CD4-positive, alpha-beta memory T cell (primary cell): ENCODE results near the gene GRHL1. TPM values are rescaled to one million over a fixed set of nuclear protein-coding genes. Genes with fewer than 3 reads are reported as not detected.
A peak's percentile ranks its signal among the peaks of the same experiment; 100 is the strongest.

Experiments
- CTCF ChIA-PET: fragments of 350-600 bp; sonication (Branson Sonifier 250); formaldehyde crosslinking; loops from one replicate; lab custom pipeline; 2021; ENCODE audit warnings: inconsistent platforms; ENCODE audit not compliant: partially characterized antibody; lab: Charles Lee
- POLR2A ChIA-PET: fragments of 350-600 bp; sonication (Branson Sonifier 250); formaldehyde crosslinking; loops from one replicate; lab custom pipeline; 2021; ENCODE audit not compliant: partially characterized antibody; lab: Charles Lee
- DNase-seq, 5 donors: peaks; one replicate each; pipeline versions ENCODE4 v3.0.0 to v3.0.0-alpha.2; 2020 to 2022; ENCODE audit warnings: mixed read lengths in 1 of 5
- H3K27ac ChIP-seq: one replicate; pipeline ENCODE4 v1.7.0; 2013; ENCODE audit warnings: low read depth, low read length
- H3K27me3 ChIP-seq: 2 replicates; pipeline ENCODE4 v1.7.0; 2013; ENCODE audit warnings: mild to moderate bottlenecking, low read length, moderate library complexity; ENCODE audit not compliant: insufficient read depth
- H3K36me3 ChIP-seq: 2 replicates; pipeline ENCODE4 v1.7.0; 2013; ENCODE audit warnings: mild to moderate bottlenecking, low read length, moderate library complexity; ENCODE audit not compliant: insufficient read depth
- H3K4me1 ChIP-seq: 2 replicates; pipeline ENCODE4 v1.7.0; 2013; ENCODE audit warnings: mild to moderate bottlenecking, low read length, moderate library complexity; ENCODE audit not compliant: insufficient read depth
- H3K4me3 ChIP-seq, 2 donors: one replicate each; pipeline ENCODE4 v1.7.0; 2013; ENCODE audit warnings: low read length in 2 of 2, mild to moderate bottlenecking in 1 of 2
- H3K9me3 ChIP-seq, 2 donors: one replicate each; pipeline ENCODE4 v1.7.0; 2013; ENCODE audit warnings: low read length in 2 of 2, control low read depth in 1 of 2; ENCODE audit not compliant: control insufficient read depth in 1 of 2
- H3K27ac Mint-ChIP-seq, 7 donors: one replicate each; pipeline ENCODE4 v1.8.0; 2020 to 2021; ENCODE audit warnings: mixed read lengths in 7 of 7, mild to moderate bottlenecking in 6 of 7, inconsistent platforms in 3 of 7, moderate library complexity in 3 of 7
- H3K27me3 Mint-ChIP-seq, 2 donors: one replicate each; pipeline ENCODE4 v1.8.0; 2020 to 2021; ENCODE audit warnings: mixed read lengths in 2 of 2
- H3K36me3 Mint-ChIP-seq, 2 donors: one replicate each; pipeline ENCODE4 v1.8.0; 2020 to 2021; ENCODE audit warnings: mixed read lengths in 2 of 2, inconsistent platforms in 1 of 2, mild to moderate bottlenecking in 1 of 2
- H3K4me1 Mint-ChIP-seq, 4 donors: one replicate each; pipeline ENCODE4 v1.8.0; 2020 to 2021; ENCODE audit warnings: mixed read lengths in 4 of 4, mild to moderate bottlenecking in 1 of 4
- H3K4me3 Mint-ChIP-seq, 8 donors: one replicate each; pipeline ENCODE4 v1.8.0; 2020 to 2021; ENCODE audit warnings: mixed read lengths in 8 of 8, mild to moderate bottlenecking in 7 of 8, moderate library complexity in 6 of 8, inconsistent platforms in 3 of 8
- H3K9me3 Mint-ChIP-seq, 8 donors: one replicate each; pipeline ENCODE4 v1.8.0; 2020 to 2021; ENCODE audit warnings: mixed read lengths in 8 of 8, mild to moderate bottlenecking in 5 of 8, inconsistent platforms in 3 of 8, moderate library complexity in 1 of 8
- intact Hi-C: fragments of 100-400 bp; cut with micrococcal nuclease; formaldehyde crosslinking; loops from one replicate; pipeline ENCODE4 v1.15.1; 2023
- polyA plus RNA-seq, 2 donors: library from polyadenylated mRNA; unstranded; fragments of 300-500 nt; fragmentation: Illumina TruSeq; gene quantifications; one replicate each; pipeline ENCODE4 v1.2.3, GENCODE V29; 2021
- total RNA-seq, 2 experiments: library from RNA; stranded (reverse); gene quantifications; one replicate each; pipeline ENCODE4 v1.2.3, GENCODE V29; 2021

Gene GRHL1
- total RNA-seq (under 1 TPM; 0.33 to 0.49 TPM), polyA plus RNA-seq (under 1 TPM; 0.14 to 0.33 TPM)

DNA sequence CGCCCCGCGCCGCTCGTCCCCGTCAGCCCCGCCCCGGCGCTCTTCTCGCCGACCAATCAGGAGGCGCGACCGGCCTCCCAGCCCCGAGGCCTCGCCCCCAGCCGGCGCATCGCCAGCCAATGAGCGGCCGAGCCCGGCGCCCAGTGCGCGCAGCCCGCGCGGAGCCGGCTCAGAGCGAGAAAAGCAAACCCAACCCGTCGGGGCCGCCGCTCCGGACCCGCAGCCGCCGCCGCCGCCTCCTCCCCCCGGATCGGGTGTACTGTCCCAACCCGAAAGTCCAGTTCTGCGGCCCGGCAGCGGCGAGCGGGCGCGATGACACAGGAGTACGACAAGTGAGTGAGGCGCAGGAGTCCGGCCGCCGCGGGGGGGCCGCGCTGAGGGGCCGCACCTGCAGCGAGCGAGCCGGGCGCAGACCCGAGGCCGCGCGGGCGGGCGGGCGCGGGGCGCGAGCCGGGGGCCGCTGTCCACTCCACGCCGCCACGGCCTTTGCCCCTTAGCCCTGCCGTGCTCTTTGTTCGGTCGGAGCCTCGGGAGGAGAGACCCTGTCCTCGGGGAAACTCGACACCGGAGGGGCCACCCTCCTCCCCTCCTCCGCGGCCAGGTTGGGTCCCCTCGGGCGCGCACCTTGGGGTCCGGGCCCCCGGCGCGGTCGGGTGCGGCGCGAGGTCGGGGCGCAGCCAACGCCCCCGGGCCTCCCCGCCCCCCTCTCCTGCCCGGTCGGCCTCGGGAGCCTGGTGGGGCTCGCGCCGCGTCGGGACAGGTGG is at the start of gene GRHL1:
Gene GRHL1, plus strand, starts transcription at position 172 of the 764 bp plus-strand sequence. Its CDS starts 141 bp downstream, at position 313.
- Mint-ChIP-seq H3K4me3 (peak within 1 kb of the TSS; percentile 80 to 91 (median 88)), H3K27me3 (peaks cover 7 to 15% of the 10 kb centered on the region in 2 donors), H3K27ac (peak within 1 kb of the TSS; percentile 15 to 73 (median 61)), H3K9me3 (peaks cover 0 to 4% (median 0%) of the 10 kb centered on the region in 8 donors), H3K4me1 (peaks cover 0 to 5% (median 4%) of the 10 kb centered on the region in 4 donors), H3K36me3 (no peaks in the 10 kb centered on the region)
- H3K4me1 ChIP-seq = peaks cover 13% of the 10 kb centered on the region
- H3K4me3 ChIP-seq = peak within 1 kb of the TSS in 1 of 2 donors; percentile 58
- POLR2A ChIA-PET = interaction anchor here (1.3 kb wide), 1 partner anchor 108 kb away, joined by 5 read pairs; the partner anchor contains the start of gene TAF1B
- H3K36me3 ChIP-seq = no peaks in the 10 kb centered on the region
- intact Hi-C loops = loop anchor here (1.0 to 5.0 kb wide), 5 partner anchors 93 to 1391 kb away; partner anchors contain the start of genes ADAM17, ODC1, ROCK2 and TAF1B
- DNase-seq = peak; percentile 85 to 92 (median 91)
- no peaks in the 10 kb centered on the region for H3K27me3 ChIP-seq
- CTCF ChIA-PET = interaction anchor here (1.3 kb wide), 1 partner anchor 33 kb away, joined by 3 read pairs; no protein-coding TSS in a partner anchor
- H3K9me3 ChIP-seq = no peaks in the 10 kb centered on the region
- peak within 1 kb of the TSS; percentile 51 for H3K27ac ChIP-seq

GRCh38 chr2:9905413-9905812 is 46.1 kb upstream of the GRHL1 start:
- Mint-ChIP-seq H3K4me3 (no peak overlapping the region), H3K36me3 (peaks cover 12 to 32% of the 10 kb centered on the region in 2 donors), H3K9me3 (peaks cover 0 to 2% (median 0%) of the 10 kb centered on the region in 8 donors), H3K4me1 (peaks cover 0 to 5% (median 4%) of the 10 kb centered on the region in 4 donors), H3K27me3 (no peaks in the 10 kb centered on the region), H3K27ac (no peak overlapping the region)
- H3K4me3 ChIP-seq = no peak overlapping the region
- intact Hi-C loops = no loop called here
- H3K27ac ChIP-seq = no peak overlapping the region
- ChIA-PET POLR2A (no interaction called here), CTCF (no interaction called here)
- no peaks in the 10 kb centered on the region for H3K4me1 ChIP-seq
- no peaks in the 10 kb centered on the region for H3K36me3 ChIP-seq
- no peaks in the 10 kb centered on the region for H3K27me3 ChIP-seq
- no peak for DNase-seq
- no peaks in the 10 kb centered on the region for H3K9me3 ChIP-seq

DNA sequence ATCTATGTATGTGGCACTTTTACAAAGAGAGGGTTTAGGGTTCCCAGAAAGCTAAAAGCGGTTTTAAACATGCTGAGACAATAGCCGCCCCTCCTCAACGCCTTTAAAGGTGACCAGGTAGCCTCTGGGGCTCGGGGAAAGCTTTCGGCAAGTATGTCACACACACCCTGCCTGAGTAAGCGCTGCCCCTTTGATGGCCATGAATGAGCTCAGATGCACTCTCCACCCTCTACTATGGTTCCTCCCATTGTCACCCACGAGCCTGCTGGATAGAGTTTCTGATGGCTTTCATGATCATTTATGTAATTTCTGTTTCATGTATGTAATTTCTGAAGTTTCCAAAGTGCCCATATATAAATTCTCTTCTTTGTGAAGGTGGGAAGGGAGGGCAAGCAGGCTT is 44.1 kb upstream of the GRHL1 start:
- POLR2A ChIA-PET = no interaction called here
- no peak overlapping the region for H3K4me3 Mint-ChIP-seq
- no peak overlapping the region for H3K27ac ChIP-seq
- H3K36me3 ChIP-seq = peaks cover 10% of the 10 kb centered on the region
- peaks cover 0 to 2% (median 0%) of the 10 kb centered on the region in 8 donors for H3K9me3 Mint-ChIP-seq
- peaks cover 23 to 47% of the 10 kb centered on the region in 2 donors for H3K36me3 Mint-ChIP-seq
- no peaks in the 10 kb centered on the region for H3K27me3 ChIP-seq
- no peaks in the 10 kb centered on the region for H3K9me3 ChIP-seq
- H3K4me1 Mint-ChIP-seq = peaks cover 0 to 5% (median 2%) of the 10 kb centered on the region in 4 donors
- no peak overlapping the region for H3K27ac Mint-ChIP-seq
- H3K4me3 ChIP-seq = no peak overlapping the region
- H3K27me3 Mint-ChIP-seq = no peaks in the 10 kb centered on the region
- intact Hi-C loops = no loop called here
- CTCF ChIA-PET = no interaction called here
- no peaks in the 10 kb centered on the region for H3K4me1 ChIP-seq
- DNase-seq = no peak

GRCh38 chr2:9908639-9909038 is 42.9 kb upstream of the GRHL1 start:
- ChIA-PET POLR2A (no interaction called here), CTCF (no interaction called here)
- H3K9me3 Mint-ChIP-seq = peaks cover 0 to 2% (median 0%) of the 10 kb centered on the region in 8 donors

GRCh38 chr2:9909106-9909505 is 42.4 kb upstream of the GRHL1 start:
- intact Hi-C loops = no loop called here
- no peaks in the 10 kb centered on the region for H3K27me3 Mint-ChIP-seq
- no peak overlapping the region for H3K4me3 Mint-ChIP-seq
- H3K9me3 Mint-ChIP-seq = peaks cover 0 to 2% (median 0%) of the 10 kb centered on the region in 8 donors
- POLR2A ChIA-PET = no interaction called here
- Histone ChIP-seq H3K27me3 (no peaks in the 10 kb centered on the region), H3K27ac (no peak overlapping the region), H3K9me3 (no peaks in the 10 kb centered on the region), H3K4me1 (no peaks in the 10 kb centered on the region), H3K36me3 (peaks cover 10% of the 10 kb centered on the region), H3K4me3 (no peak overlapping the region)
- peaks cover 34 to 61% of the 10 kb centered on the region in 2 donors for H3K36me3 Mint-ChIP-seq
- CTCF ChIA-PET = no interaction called here
- H3K27ac Mint-ChIP-seq = peak overlapping the region in 2 of 7 donors; percentile 1 to 11
- DNase-seq = no peak
- peaks cover 0 to 3% (median under 1%) of the 10 kb centered on the region in 4 donors for H3K4me1 Mint-ChIP-seq

More at GRCh38 chr2:9908639-9909038, 42.9 kb upstream of the GRHL1 start:
- intact Hi-C loops = no loop called here
- no peak for DNase-seq
- Histone ChIP-seq H3K4me1 (no peaks in the 10 kb centered on the region), H3K27ac (no peak overlapping the region), H3K27me3 (no peaks in the 10 kb centered on the region), H3K9me3 (no peaks in the 10 kb centered on the region), H3K4me3 (no peak overlapping the region), H3K36me3 (peaks cover 10% of the 10 kb centered on the region)
- Mint-ChIP-seq H3K4me3 (no peak overlapping the region), H3K4me1 (peaks cover 0 to 5% (median under 1%) of the 10 kb centered on the region in 4 donors), H3K27me3 (no peaks in the 10 kb centered on the region), H3K27ac (no peak overlapping the region), H3K36me3 (peaks cover 32 to 59% of the 10 kb centered on the region in 2 donors)

- DNase-seq = no peak
Observed at GRCh38 chr2:9910699-9911098, 40.8 kb upstream of the GRHL1 start.

DNA sequence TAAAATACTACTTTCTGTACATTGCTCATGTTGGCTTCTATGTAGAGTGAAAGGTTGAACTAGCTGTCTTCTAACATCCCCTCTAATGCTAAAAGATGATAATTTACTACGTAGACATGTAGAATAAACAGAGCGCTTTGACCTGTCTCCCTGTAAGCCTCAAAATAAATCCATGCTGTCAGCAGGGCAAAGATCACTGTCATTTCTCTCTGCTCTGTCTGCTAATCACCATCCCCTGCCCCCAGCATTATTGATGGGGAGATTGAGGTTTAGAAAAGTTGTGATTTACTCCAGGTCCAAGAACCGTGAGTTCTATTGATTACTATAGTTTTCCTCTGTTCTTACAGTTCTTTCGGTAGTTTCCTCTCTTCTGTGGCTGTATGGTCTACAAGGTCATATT is 39.0 kb upstream of the GRHL1 start:
- Mint-ChIP-seq H3K27me3 (no peaks in the 10 kb centered on the region), H3K4me1 (no peaks in the 10 kb centered on the region), H3K36me3 (peaks cover 35 to 58% of the 10 kb centered on the region in 2 donors), H3K27ac (no peak overlapping the region), H3K4me3 (no peak overlapping the region), H3K9me3 (peaks cover 0 to 2% (median 0%) of the 10 kb centered on the region in 8 donors)
- intact Hi-C loops = no loop called here
- H3K4me1 ChIP-seq = no peaks in the 10 kb centered on the region
- DNase-seq = no peak
- no peaks in the 10 kb centered on the region for H3K27me3 ChIP-seq
- CTCF ChIA-PET = no interaction called here
- H3K4me3 ChIP-seq = no peak overlapping the region
- peaks cover 10% of the 10 kb centered on the region for H3K36me3 ChIP-seq
- no peak overlapping the region for H3K27ac ChIP-seq
- POLR2A ChIA-PET = no interaction called here
- no peaks in the 10 kb centered on the region for H3K9me3 ChIP-seq

More at GRCh38 chr2:9910699-9911098, 40.8 kb upstream of the GRHL1 start:
- Mint-ChIP-seq H3K4me1 (no peaks in the 10 kb centered on the region), H3K9me3 (peaks cover 0 to 2% (median 0%) of the 10 kb centered on the region in 8 donors), H3K27ac (no peak overlapping the region), H3K27me3 (no peaks in the 10 kb centered on the region), H3K36me3 (peaks cover 33 to 61% of the 10 kb centered on the region in 2 donors), H3K4me3 (no peak overlapping the region)
- Histone ChIP-seq H3K27me3 (no peaks in the 10 kb centered on the region), H3K4me1 (no peaks in the 10 kb centered on the region), H3K36me3 (peaks cover 10% of the 10 kb centered on the region), H3K9me3 (no peaks in the 10 kb centered on the region), H3K27ac (no peak overlapping the region), H3K4me3 (no peak overlapping the region)
- intact Hi-C loops = no loop called here
- POLR2A ChIA-PET = interaction anchor here (1.1 kb wide), 1 partner anchor 68 kb away, joined by 3 read pairs; the partner anchor contains the start of gene TAF1B
- CTCF ChIA-PET = interaction anchor here (1.2 kb wide), 1 partner anchor 97 kb away, joined by 4 read pairs; no protein-coding TSS in a partner anchor
